ENCODE results near the gene GOLGA8M.
A peak's percentile ranks its signal among the peaks of the same experiment; 100 is the strongest.
"Not testable (repeated sequence)": the region's sequence is repeated elsewhere in the genome, so short reads cannot be mapped to it uniquely, and the experiment has no call there.

The GOLGA8M gene

GRCh38 chr15:28712270-28712669 lies at the start of gene GOLGA8M:
Gene GOLGA8M (minus strand): TSS chr15:28712421. CDS start chr15:28712323, 98 bp downstream.
- DNase-seq (ENCODE audit: low read depth) = not testable (repeated sequence)

- not testable (repeated sequence) for DNase-seq (ENCODE audit: low read depth)
Measured at GRCh38 chr15:28742890-28743289, 30.7 kb upstream of the GOLGA8M start.

- DNase-seq (ENCODE audit: low read depth) = not testable (repeated sequence)
Measured at GRCh38 chr15:28738590-28739292, 26.5 kb upstream of the GOLGA8M start.

GRCh38 chr15:28738200-28738561 lies 26.0 kb upstream of the GOLGA8M start:
- DNase-seq (ENCODE audit: low read depth) = not testable (repeated sequence)

- DNase-seq (ENCODE audit: low read depth) = not testable (repeated sequence)
Measured at GRCh38 chr15:28737521-28738199, 25.4 kb upstream of the GOLGA8M start.

- not testable (repeated sequence) for DNase-seq (ENCODE audit: low read depth)
Measured at GRCh38 chr15:28728061-28728460, 15.8 kb upstream of the GOLGA8M start.

- not testable (repeated sequence) for DNase-seq (ENCODE audit: low read depth)
Measured at GRCh38 chr15:28727026-28727425, 14.8 kb upstream of the GOLGA8M start.

GRCh38 chr15:28726102-28726501 lies 13.9 kb upstream of the GOLGA8M start:
- DNase-seq (ENCODE audit: low read depth) = no peak

- DNase-seq (ENCODE audit: low read depth) = no peak
Measured at GRCh38 chr15:28725556-28725955, 13.3 kb upstream of the GOLGA8M start.

GRCh38 chr15:28723986-28724385 lies 11.8 kb upstream of the GOLGA8M start:
- DNase-seq (ENCODE audit: low read depth) = not testable (repeated sequence)

- DNase-seq (ENCODE audit: low read depth) = not testable (repeated sequence)
Measured at GRCh38 chr15:28719626-28720025, 7.4 kb upstream of the GOLGA8M start.

- not testable (repeated sequence) for DNase-seq (ENCODE audit: low read depth)
Measured at GRCh38 chr15:28718576-28718975, 6.4 kb upstream of the GOLGA8M start.

- DNase-seq (ENCODE audit: low read depth) = peak; percentile 10
Measured at GRCh38 chr15:28714176-28714575, 2.0 kb upstream of the GOLGA8M start.

- DNase-seq (ENCODE audit: low read depth) = not testable (repeated sequence)
Measured at GRCh38 chr15:28703927-28704326, 8.3 kb downstream of the GOLGA8M start.

- not testable (repeated sequence) for DNase-seq (ENCODE audit: low read depth)
Measured at GRCh38 chr15:28702427-28702826, 9.8 kb downstream of the GOLGA8M start.

GRCh38 chr15:28694006-28694751 lies 18.0 kb downstream of the GOLGA8M start:
- DNase-seq (ENCODE audit: low read depth) = not testable (repeated sequence)

GRCh38 chr15:28693021-28693420 lies 19.2 kb downstream of the GOLGA8M start:
- not testable (repeated sequence) for DNase-seq (ENCODE audit: low read depth)

GRCh38 chr15:28673533-28673932 lies 38.7 kb downstream of the GOLGA8M start:
- not testable (repeated sequence) for DNase-seq (ENCODE audit: low read depth)

- not testable (repeated sequence) for DNase-seq (ENCODE audit: low read depth)
Measured at GRCh38 chr15:28672122-28672521, 40.1 kb downstream of the GOLGA8M start.

- DNase-seq (ENCODE audit: low read depth) = not testable (repeated sequence)
Measured at GRCh38 chr15:28666402-28666801, 45.8 kb downstream of the GOLGA8M start.

- not testable (repeated sequence) for DNase-seq (ENCODE audit: low read depth)
Measured at GRCh38 chr15:28664575-28664974, 47.6 kb downstream of the GOLGA8M start.

GRCh38 chr15:28663717-28664116 lies 48.5 kb downstream of the GOLGA8M start:
- DNase-seq (ENCODE audit: low read depth) = not testable (repeated sequence)

- DNase-seq (ENCODE audit: low read depth) = not testable (repeated sequence)
Measured at GRCh38 chr15:28660750-28661149, 51.5 kb downstream of the GOLGA8M start.
